ENCODE data around the gene RIT2. TPM values are rescaled to one million over a fixed set of nuclear protein-coding genes. Genes with fewer than 3 reads are reported as not detected.

Gene RIT2
- total RNA-seq, 1 donor from 2014 or later: not detected

GRCh38 chr18:42780171-42780570 is 335.3 kb downstream of the RIT2 start:
- no peak for DNase-seq (ENCODE audit: low read depth)

GRCh38 chr18:42778445-42779042 is 336.9 kb downstream of the RIT2 start:
- no peak for DNase-seq (ENCODE audit: low read depth)
- TF ChIP-seq CTCF (conservative IDR thresholded peaks at IDR 0.05; ENCODE audit: low read depth, low read length): no peak

More at GRCh38 chr18:42780171-42780570, 335.3 kb downstream of the RIT2 start:
- H3K4me3 ChIP-seq (ENCODE audit: low read depth, low read length): no peak overlapping the region
- TF ChIP-seq CTCF (conservative IDR thresholded peaks at IDR 0.05; ENCODE audit: low read depth, low read length): no peak

DNA sequence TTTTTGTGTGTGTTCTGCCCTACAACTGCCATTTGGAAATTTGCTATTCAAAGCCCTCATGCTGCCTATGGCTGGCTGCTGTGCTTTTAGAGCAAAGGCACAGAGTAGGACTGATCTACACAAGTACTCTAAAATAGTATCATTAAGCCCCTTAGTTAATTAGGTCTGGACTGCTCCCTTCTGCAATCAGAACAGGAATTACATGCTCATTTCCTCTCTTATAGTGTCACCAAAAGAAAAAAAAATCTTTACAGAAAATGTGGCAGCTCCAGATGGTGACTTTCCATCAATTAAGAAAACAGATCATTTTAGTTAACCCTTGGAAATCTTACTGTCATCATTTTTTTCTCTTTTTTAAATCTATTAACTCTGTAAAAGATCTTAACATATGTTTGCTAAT is 337.5 kb downstream of the RIT2 start:
- no peak for TF ChIP-seq CTCF (conservative IDR thresholded peaks at IDR 0.05; ENCODE audit: low read depth, low read length)
- no peak overlapping the region for H3K4me3 ChIP-seq (ENCODE audit: low read depth, low read length)
- no peak for DNase-seq (ENCODE audit: low read depth)

More at GRCh38 chr18:42778445-42779042, 336.9 kb downstream of the RIT2 start:
- H3K4me3 ChIP-seq (ENCODE audit: low read depth, low read length): no peak overlapping the region

DNA sequence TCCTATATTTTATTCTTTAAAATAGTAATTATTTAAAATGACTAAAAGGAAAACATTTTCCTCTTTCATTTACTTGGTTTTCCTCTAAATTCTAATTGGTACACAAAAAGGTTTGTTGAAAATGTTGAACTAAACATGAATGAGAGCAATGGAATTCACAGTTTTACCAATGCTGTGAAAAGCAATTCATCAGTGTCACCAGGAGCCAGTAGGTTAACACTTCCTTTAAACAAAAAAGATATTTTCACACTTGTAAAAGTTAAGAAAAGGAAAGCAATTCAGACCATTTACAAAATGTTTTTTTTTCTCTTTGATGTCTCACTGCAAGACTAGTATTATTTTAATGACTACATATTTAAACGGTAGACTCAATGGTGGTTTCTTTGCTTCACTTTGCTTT is 341.6 kb downstream of the RIT2 start:
- H3K4me3 ChIP-seq (ENCODE audit: low read depth, low read length): no peak overlapping the region
- DNase-seq (ENCODE audit: low read depth): no peak
- TF ChIP-seq CTCF (conservative IDR thresholded peaks at IDR 0.05; ENCODE audit: low read depth, low read length): no peak

- TF ChIP-seq CTCF (conservative IDR thresholded peaks at IDR 0.05; ENCODE audit: low read depth, low read length): no peak
- no peak for DNase-seq (ENCODE audit: low read depth)
- no peak overlapping the region for H3K4me3 ChIP-seq (ENCODE audit: low read depth, low read length)
These were observed 343.5 kb downstream of the RIT2 start for GRCh38 chr18:42771936-42772335.

- no peak for DNase-seq (ENCODE audit: low read depth)
- no peak overlapping the region for H3K4me3 ChIP-seq (ENCODE audit: low read depth, low read length)
- no peak for TF ChIP-seq CTCF (conservative IDR thresholded peaks at IDR 0.05; ENCODE audit: low read depth, low read length)
These were observed 350.2 kb downstream of the RIT2 start for GRCh38 chr18:42765302-42765701.

GRCh38 chr18:42760290-42760689 is 355.2 kb downstream of the RIT2 start:
- H3K4me3 ChIP-seq (ENCODE audit: low read depth, low read length): no peak overlapping the region
- no peak for DNase-seq (ENCODE audit: low read depth)
- TF ChIP-seq CTCF (conservative IDR thresholded peaks at IDR 0.05; ENCODE audit: low read depth, low read length): no peak

Measured in epithelial cell of proximal tubule (primary cell).